GM23248 (cell line): Measurements from ENCODE around the gene RAB40B. TPM values are rescaled to one million over a fixed set of nuclear protein-coding genes. Genes with fewer than 3 reads are reported as not detected.

ENCODE experiments used
- DNase-seq: peaks from one replicate; pipeline ENCODE4 v3.0.0-alpha.2; 2015
- H2AFZ ChIP-seq: fragments of 200-600 bp; sonication (generic); 2 replicates; pipeline ENCODE4 v1.6.1; 2016; ENCODE audit warnings: antibody characterized with exemption
- H3F3A ChIP-seq: fragments of 200-600 bp; sonication (generic); 2 replicates; pipeline ENCODE4 v1.6.1; 2016; ENCODE audit warnings: mild to moderate bottlenecking, antibody characterized with exemption, mixed run types; ENCODE audit not compliant: insufficient read depth
- H3K27ac ChIP-seq: fragments of 200-600 bp; sonication (generic); 2 replicates; pipeline ENCODE4 v1.5.1; 2016; ENCODE audit warnings: mild to moderate bottlenecking
- H3K27me3 ChIP-seq: fragments of 200-600 bp; sonication (generic); replicated peaks from 2 replicates; pipeline ENCODE4 v1.6.1; 2016; ENCODE audit warnings: mild to moderate bottlenecking; ENCODE audit not compliant: insufficient read depth
- H3K36me3 ChIP-seq: fragments of 200-600 bp; sonication (generic); 2 replicates; pipeline ENCODE4 v1.6.1; 2016; ENCODE audit warnings: low read depth, mild to moderate bottlenecking
- H3K4me1 ChIP-seq: fragments of 200-600 bp; sonication (generic); 2 replicates; pipeline ENCODE4 v1.6.1; 2016; ENCODE audit warnings: mild to moderate bottlenecking; ENCODE audit not compliant: insufficient read depth
- H3K4me2 ChIP-seq: fragments of 200-600 bp; sonication (generic); one replicate; pipeline ENCODE4 v1.6.1; 2016; ENCODE audit warnings: mild to moderate bottlenecking; ENCODE audit not compliant: unreplicated experiment
- H3K4me3 ChIP-seq: fragments of 200-600 bp; sonication (generic); 2 replicates; pipeline ENCODE4 v1.5.1; 2016; ENCODE audit warnings: mild to moderate bottlenecking
- H3K79me2 ChIP-seq: fragments of 200-600 bp; sonication (generic); 2 replicates; pipeline ENCODE4 v1.6.1; 2016; ENCODE audit warnings: mild to moderate bottlenecking; ENCODE audit not compliant: insufficient read depth
- H3K9ac ChIP-seq: fragments of 200-600 bp; sonication (generic); 2 replicates; pipeline ENCODE4 v1.6.1; 2016; ENCODE audit warnings: mild to moderate bottlenecking
- H3K9me2 ChIP-seq: fragments of 200-600 bp; sonication (generic); 2 replicates; pipeline ENCODE4 v1.6.1; 2016; ENCODE audit warnings: mixed run types, mild to moderate bottlenecking, moderate library complexity; ENCODE audit not compliant: insufficient read depth
- H3K9me3 ChIP-seq: fragments of 200-600 bp; sonication (generic); one replicate; pipeline ENCODE4 v1.6.1; 2017; ENCODE audit warnings: low read depth
- H4K20me1 ChIP-seq: fragments of 200-600 bp; sonication (generic); 2 replicates; pipeline ENCODE4 v1.6.0; 2016; ENCODE audit not compliant: insufficient read depth
- EZH2 ChIP-seq: fragments of 200-600 bp; sonication (generic); IDR thresholded peaks from 2 replicates; pipeline ENCODE4 v1.6.1; 2018; ENCODE audit warnings: antibody characterized with exemption, mild to moderate bottlenecking; ENCODE audit not compliant: insufficient read depth, poor library complexity, severe bottlenecking
- EZH2phosphoT487 ChIP-seq: fragments of 200-600 bp; sonication (generic); IDR thresholded peaks from 2 replicates; pipeline ENCODE4 v1.6.1; 2018; ENCODE audit warnings: antibody characterized with exemption, moderate library complexity, mild to moderate bottlenecking, low read depth; ENCODE audit not compliant: insufficient read depth
- WGBS, 2 experiments: methylation state at CpG; one replicate each; pipeline ENCODE4 v1.1.6; 2015 to 2017; ENCODE audit warnings: low lambda C conversion rate in 2 of 2, low coverage in 1 of 2; ENCODE audit errors: missing lambda C conversion rate in 2 of 2; 5-methylcytosine and 5-hydroxymethylcytosine counted together
- in situ Hi-C: fragments of 300-500 bp; cut with MboI; formaldehyde crosslinking; loops from 2 replicates; pipeline ENCODE4 v1.15.0; 2020
- polyA plus RNA-seq: library from polyadenylated mRNA; unstranded; fragments of >200 nt; fragmentation: Nextera tagmentation; extraction: Ambion mirVana; gene quantifications from 2 replicates; pipeline ENCODE4 v1.2.1, GENCODE V29; 2016
- total RNA-seq: library from RNA; depleted of rRNA; stranded (reverse); fragments of >200 nt; shearing (Covaris generic); gene quantifications from 2 replicates; pipeline ENCODE4 v1.2.3, GENCODE V29; 2014

The RAB40B gene
- total and polyA plus RNA-seq, 2 experiments from 2014 or later = 23.7 to 23.8 TPM

- Histone ChIP-seq H3K27me3 (no peaks in the 10 kb centered on the region), H3K9ac (no peak overlapping the region), H3K79me2 (peaks cover 92% of the 10 kb centered on the region), H3K4me3 (no peak overlapping the region), H3K9me3 (no peaks in the 10 kb centered on the region), H2AFZ (no peak overlapping the region), H3K27ac (no peak overlapping the region), H3K9me2 (no peaks in the 10 kb centered on the region), H3K4me1 (no peaks in the 10 kb centered on the region), H3K4me2 (no peak overlapping the region), H3K36me3 (peaks cover 20% of the 10 kb centered on the region; the same call in 1 of the 2 replicates), H4K20me1 (no peaks in the 10 kb centered on the region), H3F3A (no peaks in the 10 kb centered on the region)
- TF ChIP-seq EZH2phosphoT487 (no peak), EZH2 (no peak)
- 95 to 99% methylated on average over 10 to 12 of the region's 12 CpGs for WGBS, 2 experiments
- DNase-seq = no peak
- in situ Hi-C loops = no loop called here
Observed at GRCh38 chr17:82630212-82630611, 68.3 kb downstream of the RAB40B start.

- no peaks in the 10 kb centered on the region for H3K9me3 ChIP-seq
- H3F3A ChIP-seq = no peaks in the 10 kb centered on the region
- in situ Hi-C loops = no loop called here
- no peak for TF ChIP-seq EZH2phosphoT487
- no peak for TF ChIP-seq EZH2
- H3K4me2 ChIP-seq = no peak overlapping the region
- no peaks in the 10 kb centered on the region for H3K9me2 ChIP-seq
- no peak overlapping the region for H3K9ac ChIP-seq
- peaks cover 92% of the 10 kb centered on the region for H3K79me2 ChIP-seq
- DNase-seq = no peak
- H3K27ac ChIP-seq = no peak overlapping the region
- no peaks in the 10 kb centered on the region for H4K20me1 ChIP-seq
- no peak overlapping the region for H3K4me3 ChIP-seq
- WGBS, 2 experiments = 80 to 84% methylated on average over 7 to 8 of the region's 8 CpGs
- H2AFZ ChIP-seq = no peak overlapping the region
- no peaks in the 10 kb centered on the region for H3K27me3 ChIP-seq
- H3K36me3 ChIP-seq = peaks cover 25% of the 10 kb centered on the region; the same call in 1 of the 2 replicates
- no peaks in the 10 kb centered on the region for H3K4me1 ChIP-seq
Observed at GRCh38 chr17:82629748-82630147, 68.8 kb downstream of the RAB40B start.

DNA sequence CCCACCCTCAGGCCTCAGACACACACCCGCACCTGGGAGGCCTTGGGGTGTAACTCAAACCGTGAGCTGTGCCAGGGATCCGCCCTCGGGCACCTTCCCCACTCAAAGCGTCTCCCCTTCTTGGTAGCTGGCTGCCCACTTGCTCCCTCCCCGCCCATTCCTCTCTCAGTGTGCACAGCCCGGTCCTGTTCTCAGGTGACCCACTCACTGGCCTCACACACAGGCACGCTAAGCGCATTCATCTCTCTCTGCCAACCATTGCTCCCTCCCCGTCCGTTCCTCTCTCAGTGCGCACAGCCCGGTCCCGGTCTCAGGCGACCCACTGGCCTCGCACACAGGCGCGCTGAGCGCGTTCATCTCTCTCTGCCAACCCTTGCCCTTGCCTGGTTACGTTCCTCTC, 71.1 kb downstream of the RAB40B start:
- Histone ChIP-seq H3K27me3 (no peaks in the 10 kb centered on the region), H3K9me2 (no peaks in the 10 kb centered on the region), H3K9me3 (no peaks in the 10 kb centered on the region), H3K79me2 (peaks cover 85% of the 10 kb centered on the region), H3K4me1 (no peaks in the 10 kb centered on the region), H3K4me2 (no peak overlapping the region), H3K36me3 (peaks cover 32% of the 10 kb centered on the region; the same call in 1 of the 2 replicates), H3K27ac (no peak overlapping the region), H4K20me1 (no peaks in the 10 kb centered on the region), H3K4me3 (no peak overlapping the region), H3F3A (no peaks in the 10 kb centered on the region), H3K9ac (no peak overlapping the region), H2AFZ (no peak overlapping the region)
- no peak for DNase-seq
- TF ChIP-seq EZH2 = no peak
- TF ChIP-seq EZH2phosphoT487 = no peak
- in situ Hi-C loops = no loop called here
- WGBS, 2 experiments = 90 to 91% methylated on average over 18 to 21 of the region's 21 CpGs

DNA sequence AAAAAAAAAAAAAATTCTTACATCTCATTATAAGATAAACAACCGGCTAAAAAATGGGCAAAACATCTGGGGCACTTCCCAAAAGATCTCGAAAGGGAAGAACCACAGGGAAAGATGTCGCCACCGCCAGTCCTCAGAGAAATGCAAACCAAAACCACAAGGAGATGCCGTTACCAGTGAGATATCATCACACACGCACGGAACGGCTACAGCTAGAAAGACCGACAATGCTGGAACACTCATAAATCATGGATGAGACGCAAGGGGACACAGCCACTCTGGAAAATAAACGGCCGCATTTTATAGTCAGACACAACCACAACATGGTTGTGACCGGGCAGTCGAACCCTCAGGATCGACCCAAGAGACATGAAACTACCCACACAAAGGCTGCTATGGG, 74.8 kb downstream of the RAB40B start:
- no peak for DNase-seq
- Histone ChIP-seq H3K36me3 (peaks cover 57% of the 10 kb centered on the region), H3K79me2 (peaks cover 57% of the 10 kb centered on the region), H3K4me2 (no peak overlapping the region), H3K9me2 (no peaks in the 10 kb centered on the region), H3K9ac (no peak overlapping the region), H3K4me1 (no peaks in the 10 kb centered on the region), H3K27ac (no peak overlapping the region), H2AFZ (no peak overlapping the region), H4K20me1 (no peaks in the 10 kb centered on the region), H3F3A (no peaks in the 10 kb centered on the region), H3K4me3 (no peak overlapping the region), H3K9me3 (no peaks in the 10 kb centered on the region), H3K27me3 (no peaks in the 10 kb centered on the region)
- in situ Hi-C loops = no loop called here
- no peak for TF ChIP-seq EZH2
- TF ChIP-seq EZH2phosphoT487 = no peak
- 90 to 94% methylated on average over 15 of the region's 15 CpGs for WGBS, 2 experiments

GRCh38 chr17:82619641-82620040, 78.9 kb downstream of the RAB40B start:
- Histone ChIP-seq H3K4me2 (no peak overlapping the region), H3K27me3 (no peaks in the 10 kb centered on the region), H3K79me2 (peaks cover 22% of the 10 kb centered on the region), H3K4me1 (no peaks in the 10 kb centered on the region), H3K9me2 (no peaks in the 10 kb centered on the region), H4K20me1 (no peaks in the 10 kb centered on the region), H3K9ac (no peak overlapping the region), H3K9me3 (no peaks in the 10 kb centered on the region), H3K4me3 (no peak overlapping the region), H2AFZ (no peak overlapping the region), H3F3A (no peaks in the 10 kb centered on the region), H3K36me3 (peaks cover 55% of the 10 kb centered on the region), H3K27ac (no peak overlapping the region)
- WGBS, 2 experiments = 97 to 98% methylated on average over 8 to 9 of the region's 10 CpGs
- no peak for DNase-seq
- TF ChIP-seq EZH2 (no peak), EZH2phosphoT487 (no peak)
- in situ Hi-C loops = no loop called here
